Astrocyte (in vitro differentiated cells and primary cell): Measurements from ENCODE around the gene ZNF804B. TPM values are rescaled to one million over a fixed set of nuclear protein-coding genes. Genes with fewer than 3 reads are reported as not detected.

Experiments
- DNase-seq: peaks from one replicate; pipeline ENCODE4 v3.0.0-alpha.2; 2010; ENCODE audit warnings: low read depth
- FAIRE-seq: peaks from 2 replicates; lab custom pipeline; 2011; peaks lifted over from hg19 to GRCh38; lab: Jason Lieb, UNC
- H2AFZ ChIP-seq: 2 replicates; pipeline ENCODE4 v1.6.0; 2012; ENCODE audit warnings: low read depth, low read length, inconsistent platforms
- H3K27ac ChIP-seq: 2 replicates; pipeline ENCODE4 v1.5.1; 2011; ENCODE audit warnings: low read depth, low read length, inconsistent platforms
- H3K27me3 ChIP-seq: 2 replicates; pipeline ENCODE4 v1.6.0; 2011; ENCODE audit warnings: low read length, inconsistent platforms; ENCODE audit not compliant: insufficient read depth
- H3K36me3 ChIP-seq: 2 replicates; pipeline ENCODE4 v1.5.1; 2011; ENCODE audit warnings: low read length, inconsistent platforms; ENCODE audit not compliant: insufficient read depth
- H3K4me1 ChIP-seq: 2 replicates; pipeline ENCODE4 v1.5.1; 2011; ENCODE audit warnings: low read length, inconsistent platforms; ENCODE audit not compliant: insufficient read depth
- H3K4me2 ChIP-seq: 2 replicates; pipeline ENCODE4 v1.6.0; 2012; ENCODE audit warnings: low read length, inconsistent platforms
- H3K4me3 ChIP-seq: 2 replicates; pipeline ENCODE4 v1.5.1; 2011; ENCODE audit warnings: low read depth, mild to moderate bottlenecking, low read length, inconsistent platforms; ENCODE audit not compliant: insufficient read depth
- H3K79me2 ChIP-seq: 2 replicates; pipeline ENCODE4 v1.6.0; 2012; ENCODE audit warnings: mild to moderate bottlenecking, low read length, inconsistent platforms; ENCODE audit not compliant: insufficient read depth
- H3K9ac ChIP-seq: 2 replicates; pipeline ENCODE4 v1.6.0; 2012; ENCODE audit warnings: mild to moderate bottlenecking, low read length, inconsistent platforms
- H3K9me3 ChIP-seq: 2 replicates; pipeline ENCODE4 v1.5.1; 2012; ENCODE audit warnings: low read depth, mild to moderate bottlenecking, low read length, inconsistent platforms; ENCODE audit not compliant: insufficient read depth
- H4K20me1 ChIP-seq: 2 replicates; pipeline ENCODE4 v1.6.0; 2012; ENCODE audit warnings: low read length, inconsistent platforms; ENCODE audit not compliant: insufficient read depth
- H3K27ac Mint-ChIP-seq: one replicate; pipeline ENCODE4 v1.8.0; 2021; ENCODE audit warnings: mild to moderate bottlenecking, mixed read lengths; ENCODE audit not compliant: unreplicated experiment
- H3K27me3 Mint-ChIP-seq: one replicate; pipeline ENCODE4 v1.8.0; 2021; ENCODE audit warnings: low read depth, mixed read lengths; ENCODE audit not compliant: unreplicated experiment
- H3K36me3 Mint-ChIP-seq: one replicate; pipeline ENCODE4 v1.8.0; 2021; ENCODE audit warnings: low read depth, mixed read lengths; ENCODE audit not compliant: unreplicated experiment
- H3K4me1 Mint-ChIP-seq: one replicate; pipeline ENCODE4 v1.8.0; 2021; ENCODE audit warnings: low read depth, mixed read lengths; ENCODE audit not compliant: unreplicated experiment
- H3K4me3 Mint-ChIP-seq: one replicate; pipeline ENCODE4 v1.8.0; 2021; ENCODE audit warnings: mild to moderate bottlenecking, moderate library complexity, mixed read lengths; ENCODE audit not compliant: unreplicated experiment
- H3K9me3 Mint-ChIP-seq: one replicate; pipeline ENCODE4 v1.8.0; 2021; ENCODE audit warnings: mild to moderate bottlenecking, mixed read lengths; ENCODE audit not compliant: unreplicated experiment
- CTCF ChIP-seq: IDR thresholded peaks from 2 replicates; pipeline ENCODE4 v1.5.1; 2011; ENCODE audit warnings: low read depth, mild to moderate bottlenecking, inconsistent platforms, low read length, moderate library complexity; ENCODE audit not compliant: insufficient read depth
- EZH2 ChIP-seq: IDR thresholded peaks from 2 replicates; pipeline ENCODE4 v1.6.1; 2012; ENCODE audit warnings: mild to moderate bottlenecking, low read length, inconsistent platforms; ENCODE audit not compliant: insufficient read depth
- total RNA-seq: library from RNA; stranded (reverse); gene quantifications from 2 replicates; pipeline ENCODE4 v1.2.1, GENCODE V29; 2021

The ZNF804B gene
- total RNA-seq, 1 donor from 2014 or later, result not detected

GRCh38 chr7:89017695-89018094 is 258.2 kb downstream of the ZNF804B start:
- DNase-seq (no peak), FAIRE-seq (no peak)
- H3K4me3 Mint-ChIP-seq, result no peak overlapping the region
- Histone ChIP-seq H3K36me3 (no peaks in the 10 kb centered on the region), H3K79me2 (no peaks in the 10 kb centered on the region), H3K9ac (no peak overlapping the region), H3K4me1 (no peaks in the 10 kb centered on the region), H3K27me3 (no peaks in the 10 kb centered on the region), H3K9me3 (no peaks in the 10 kb centered on the region), H2AFZ (no peak overlapping the region), H4K20me1 (no peaks in the 10 kb centered on the region), H3K4me2 (no peak overlapping the region), H3K27ac (no peak overlapping the region), H3K4me3 (no peak overlapping the region)
- H3K27me3 Mint-ChIP-seq, result no peaks in the 10 kb centered on the region
- no peak overlapping the region for H3K27ac Mint-ChIP-seq
- H3K4me1 Mint-ChIP-seq, result peaks cover 1% of the 10 kb centered on the region
- TF ChIP-seq EZH2, result no peak
- no peak for TF ChIP-seq CTCF
- peaks cover 4% of the 10 kb centered on the region for H3K9me3 Mint-ChIP-seq
- no peaks in the 10 kb centered on the region for H3K36me3 Mint-ChIP-seq

- Mint-ChIP-seq H3K4me3 (no peak overlapping the region), H3K27ac (no peak overlapping the region), H3K9me3 (peaks cover 3% of the 10 kb centered on the region), H3K4me1 (peaks cover 19% of the 10 kb centered on the region), H3K27me3 (no peaks in the 10 kb centered on the region), H3K36me3 (no peaks in the 10 kb centered on the region)
- no peaks in the 10 kb centered on the region for H3K27me3 ChIP-seq
- no peak overlapping the region for H3K9ac ChIP-seq
- no peaks in the 10 kb centered on the region for H3K36me3 ChIP-seq
- no peak for TF ChIP-seq EZH2
- no peak for TF ChIP-seq CTCF
- no peaks in the 10 kb centered on the region for H3K4me1 ChIP-seq
- no peaks in the 10 kb centered on the region for H4K20me1 ChIP-seq
- DNase-seq (no peak), FAIRE-seq (no peak)
- H3K4me3 ChIP-seq, result no peak overlapping the region
- H3K9me3 ChIP-seq, result no peaks in the 10 kb centered on the region
- no peak overlapping the region for H3K4me2 ChIP-seq
- H2AFZ ChIP-seq, result no peak overlapping the region
- H3K79me2 ChIP-seq, result no peaks in the 10 kb centered on the region
- no peak overlapping the region for H3K27ac ChIP-seq
Observed at GRCh38 chr7:89021741-89022140, 262.2 kb downstream of the ZNF804B start.

- Mint-ChIP-seq H3K27me3 (no peaks in the 10 kb centered on the region), H3K36me3 (no peaks in the 10 kb centered on the region), H3K9me3 (peaks cover 3% of the 10 kb centered on the region), H3K4me3 (no peak overlapping the region), H3K4me1 (peaks cover 27% of the 10 kb centered on the region), H3K27ac (peak overlapping the region; percentile 42)
- Histone ChIP-seq H3K36me3 (no peaks in the 10 kb centered on the region), H3K9me3 (no peaks in the 10 kb centered on the region), H3K27ac (no peak overlapping the region), H3K27me3 (no peaks in the 10 kb centered on the region), H3K9ac (no peak overlapping the region), H2AFZ (no peak overlapping the region), H4K20me1 (no peaks in the 10 kb centered on the region), H3K79me2 (no peaks in the 10 kb centered on the region), H3K4me1 (no peaks in the 10 kb centered on the region), H3K4me3 (no peak overlapping the region), H3K4me2 (no peak overlapping the region)
- DNase-seq, result peak; percentile 16
- no peak for FAIRE-seq
- TF ChIP-seq CTCF (no peak), EZH2 (no peak)
Observed at GRCh38 chr7:89023206-89023605, 263.7 kb downstream of the ZNF804B start.
